ENCODE data around the gene C8G. TPM values are rescaled to one million over a fixed set of nuclear protein-coding genes. Genes with fewer than 3 reads are reported as not detected.

The C8G gene
- total RNA-seq, 4 donors from 2014 or later = 1.7 to 5.2 TPM; not detected in 2

DNA sequence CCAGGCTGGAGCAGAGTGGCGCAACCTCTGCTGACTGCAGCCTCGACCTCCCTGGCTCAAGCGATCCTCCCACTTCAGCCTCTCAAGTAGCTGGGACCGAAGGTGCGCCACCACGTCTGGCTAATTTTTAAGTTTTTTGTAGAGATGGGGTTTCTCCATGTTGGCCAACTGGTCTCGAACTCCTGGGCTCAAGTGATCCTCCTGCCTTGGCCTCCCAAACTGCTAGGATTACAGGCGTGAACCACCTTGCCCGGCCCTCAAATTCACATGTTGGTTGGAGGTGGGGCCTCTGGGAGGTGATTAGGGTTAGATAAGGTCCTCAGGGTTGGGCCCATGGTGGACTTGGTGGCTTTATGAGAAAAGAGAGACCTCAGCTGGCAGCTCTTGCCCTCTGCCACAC lies 17.1 kb downstream of the C8G start:
- ATAC-seq (no peak), DNase-seq (no peak)
- no peaks in the 10 kb centered on the region for H3K9me3 ChIP-seq
- peaks cover 0 to 6% (median 0%) of the 10 kb centered on the region in 3 donors for H3K27me3 ChIP-seq
- H3K4me1 ChIP-seq = no peaks in the 10 kb centered on the region
- no peak overlapping the region for H3K4me3 ChIP-seq
- no peak overlapping the region for H3K27ac ChIP-seq
- TF ChIP-seq, protein P1, sequence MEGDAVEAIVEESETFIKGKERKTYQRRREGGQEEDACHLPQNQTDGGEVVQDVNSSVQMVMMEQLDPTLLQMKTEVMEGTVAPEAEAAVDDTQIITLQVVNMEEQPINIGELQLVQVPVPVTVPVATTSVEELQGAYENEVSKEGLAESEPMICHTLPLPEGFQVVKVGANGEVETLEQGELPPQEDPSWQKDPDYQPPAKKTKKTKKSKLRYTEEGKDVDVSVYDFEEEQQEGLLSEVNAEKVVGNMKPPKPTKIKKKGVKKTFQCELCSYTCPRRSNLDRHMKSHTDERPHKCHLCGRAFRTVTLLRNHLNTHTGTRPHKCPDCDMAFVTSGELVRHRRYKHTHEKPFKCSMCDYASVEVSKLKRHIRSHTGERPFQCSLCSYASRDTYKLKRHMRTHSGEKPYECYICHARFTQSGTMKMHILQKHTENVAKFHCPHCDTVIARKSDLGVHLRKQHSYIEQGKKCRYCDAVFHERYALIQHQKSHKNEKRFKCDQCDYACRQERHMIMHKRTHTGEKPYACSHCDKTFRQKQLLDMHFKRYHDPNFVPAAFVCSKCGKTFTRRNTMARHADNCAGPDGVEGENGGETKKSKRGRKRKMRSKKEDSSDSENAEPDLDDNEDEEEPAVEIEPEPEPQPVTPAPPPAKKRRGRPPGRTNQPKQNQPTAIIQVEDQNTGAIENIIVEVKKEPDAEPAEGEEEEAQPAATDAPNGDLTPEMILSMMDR (IDR thresholded peaks at IDR 0.05 in 4 of 5, conservative IDR thresholded peaks at IDR 0.05 in 1 of 5) = no peak
- TF ChIP-seq POLR2A (IDR thresholded peaks at IDR 0.05) = no peak
- intact Hi-C loops (cut with DNase I; ENCODE audit: low total_unique reads) = no loop called here
- no peaks in the 10 kb centered on the region for H3K36me3 ChIP-seq
- in situ Hi-C loops (cut with MboI; ENCODE audit: low sequenced_read_pairs in 4 of 4) = no loop called here

DNA sequence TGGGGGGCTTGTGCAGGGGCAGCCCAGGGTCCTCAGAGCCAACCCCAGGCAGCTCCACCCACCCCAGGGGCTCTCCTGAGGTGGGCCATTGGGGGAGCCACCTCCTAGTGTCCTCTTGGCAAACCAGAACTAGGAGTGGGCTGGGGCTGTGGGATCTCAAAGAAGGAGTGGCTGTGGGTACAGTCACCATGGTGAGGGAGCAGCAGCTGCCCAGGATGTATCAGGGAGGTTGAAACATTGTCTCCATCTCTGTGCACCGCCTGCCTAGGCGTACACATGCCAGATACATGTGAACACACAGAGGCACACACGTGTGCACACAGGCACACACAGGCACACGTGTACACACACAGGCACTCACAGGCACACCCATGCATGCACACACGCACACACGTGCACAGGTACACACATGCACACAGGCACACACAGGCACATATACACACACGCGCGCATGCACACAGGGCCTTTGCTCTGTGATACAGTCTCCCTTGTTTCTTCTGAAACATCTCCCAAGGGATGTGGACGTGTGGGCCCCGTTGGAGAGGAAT lies 17.7 kb downstream of the C8G start:
- Histone ChIP-seq H3K4me1 (no peaks in the 10 kb centered on the region), H3K36me3 (no peaks in the 10 kb centered on the region), H3K27ac (no peak overlapping the region), H3K27me3 (peaks cover 0 to 6% (median 0%) of the 10 kb centered on the region in 3 donors), H3K4me3 (no peak overlapping the region), H3K9me3 (no peaks in the 10 kb centered on the region)
- TF ChIP-seq, protein P1 (IDR thresholded peaks at IDR 0.05 in 4 of 5, conservative IDR thresholded peaks at IDR 0.05 in 1 of 5) = no peak
- no peak for TF ChIP-seq POLR2A (IDR thresholded peaks at IDR 0.05)
- DNase-seq (no peak), ATAC-seq (no peak)
- in situ Hi-C loops (cut with MboI; ENCODE audit: low sequenced_read_pairs in 4 of 4) = no loop called here
- intact Hi-C loops (cut with DNase I; ENCODE audit: low total_unique reads) = no loop called here

DNA sequence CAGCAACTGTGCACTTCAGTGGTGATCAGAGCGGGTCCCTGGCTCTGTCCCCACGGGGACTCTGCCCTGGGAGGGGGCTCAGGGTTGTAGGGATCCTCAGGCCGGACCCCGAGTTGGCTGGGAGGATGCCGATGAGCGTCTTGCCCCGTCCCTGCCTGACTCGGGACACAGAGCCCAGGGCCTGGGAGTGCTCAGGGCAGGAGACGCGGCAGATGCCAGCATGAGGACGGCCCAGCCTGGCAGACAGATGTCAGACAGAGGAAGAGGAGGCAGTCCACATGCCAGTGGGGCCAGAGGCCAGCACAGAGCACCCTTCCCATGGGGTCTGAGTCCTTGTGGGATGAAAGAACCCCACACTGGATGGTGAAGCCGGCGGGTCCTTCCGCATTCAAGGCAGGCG lies 18.3 kb downstream of the C8G start:
- no peak for TF ChIP-seq POLR2A (IDR thresholded peaks at IDR 0.05)
- TF ChIP-seq, protein P1 (IDR thresholded peaks at IDR 0.05 in 4 of 5, conservative IDR thresholded peaks at IDR 0.05 in 1 of 5) = no peak
- H3K4me3 ChIP-seq = no peak overlapping the region
- in situ Hi-C loops (cut with MboI; ENCODE audit: low sequenced_read_pairs in 4 of 4) = no loop called here
- no peak for ATAC-seq
- no peak overlapping the region for H3K27ac ChIP-seq
- no peak for DNase-seq
- H3K4me1 ChIP-seq = no peaks in the 10 kb centered on the region
- H3K27me3 ChIP-seq = peaks cover 0 to 6% (median 0%) of the 10 kb centered on the region in 3 donors
- no peaks in the 10 kb centered on the region for H3K36me3 ChIP-seq
- intact Hi-C loops (cut with DNase I; ENCODE audit: low total_unique reads) = no loop called here
- H3K9me3 ChIP-seq = no peaks in the 10 kb centered on the region

DNA sequence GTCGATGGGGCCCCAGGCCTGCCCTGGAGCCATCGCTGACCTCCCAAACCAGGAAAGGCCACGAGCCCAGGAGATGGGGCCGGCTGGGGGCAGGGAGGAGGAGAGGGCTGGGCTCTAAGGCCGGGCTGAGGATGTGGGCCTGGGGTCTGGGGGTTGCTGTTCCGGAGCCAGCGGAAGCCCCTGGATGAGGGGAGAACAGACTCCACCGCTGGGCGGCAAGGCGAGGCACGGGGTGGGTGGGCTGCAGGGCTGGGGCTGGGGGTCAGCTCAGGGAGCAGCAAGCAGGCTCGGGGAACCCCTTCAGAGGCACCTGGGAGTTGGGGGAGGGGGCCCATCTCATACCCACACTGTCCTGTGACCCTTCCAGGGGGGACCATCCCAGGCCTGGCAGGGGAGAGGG lies 18.7 kb downstream of the C8G start:
- TF ChIP-seq, protein P1 (IDR thresholded peaks at IDR 0.05 in 4 of 5, conservative IDR thresholded peaks at IDR 0.05 in 1 of 5) = no peak
- TF ChIP-seq POLR2A (IDR thresholded peaks at IDR 0.05) = no peak
- H3K4me1 ChIP-seq = no peaks in the 10 kb centered on the region
- no peaks in the 10 kb centered on the region for H3K36me3 ChIP-seq
- no peaks in the 10 kb centered on the region for H3K9me3 ChIP-seq
- no peak overlapping the region for H3K4me3 ChIP-seq
- in situ Hi-C loops (cut with MboI; ENCODE audit: low sequenced_read_pairs in 4 of 4) (no loop called here), intact Hi-C loops (cut with DNase I; ENCODE audit: low total_unique reads) (no loop called here)
- H3K27me3 ChIP-seq = peaks cover 0 to 6% (median 0%) of the 10 kb centered on the region in 3 donors
- ATAC-seq = no peak
- no peak overlapping the region for H3K27ac ChIP-seq
- DNase-seq = no peak

DNA sequence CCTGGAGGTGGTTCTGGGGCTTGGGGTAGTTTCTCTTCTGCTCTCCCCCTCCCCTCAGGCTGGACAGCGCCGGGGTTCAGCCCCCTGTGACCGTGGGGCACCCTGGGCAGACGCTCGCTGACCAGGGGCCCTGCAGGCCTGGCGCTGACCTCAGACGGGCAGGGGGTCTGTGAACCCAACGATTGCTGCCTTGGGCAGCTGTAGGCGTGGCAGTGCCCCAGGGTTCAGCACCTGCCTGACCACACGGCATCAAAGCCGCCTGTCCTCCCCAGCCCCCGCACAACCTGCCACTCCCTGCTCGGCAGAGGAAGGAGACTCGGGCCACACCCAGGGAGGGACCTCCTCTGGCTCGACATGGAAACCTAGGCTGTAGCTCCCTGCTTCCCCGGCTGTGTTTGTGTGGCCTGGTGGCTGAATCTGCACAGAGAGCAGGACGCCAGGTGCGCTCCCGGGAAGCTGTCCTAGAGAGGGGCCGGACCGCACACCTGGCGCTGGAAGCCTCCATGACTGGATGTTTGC lies 19.2 kb downstream of the C8G start:
- TF ChIP-seq, protein P1 (IDR thresholded peaks at IDR 0.05 in 4 of 5, conservative IDR thresholded peaks at IDR 0.05 in 1 of 5) = no peak
- TF ChIP-seq POLR2A (IDR thresholded peaks at IDR 0.05) = no peak
- no peak overlapping the region for H3K27ac ChIP-seq
- H3K9me3 ChIP-seq = no peaks in the 10 kb centered on the region
- H3K27me3 ChIP-seq = peaks cover 0 to 6% (median 0%) of the 10 kb centered on the region in 3 donors
- in situ Hi-C loops (cut with MboI; ENCODE audit: low sequenced_read_pairs in 4 of 4) = no loop called here
- ATAC-seq = no peak
- intact Hi-C loops (cut with DNase I; ENCODE audit: low total_unique reads) = no loop called here
- H3K4me1 ChIP-seq = no peaks in the 10 kb centered on the region
- no peak overlapping the region for H3K4me3 ChIP-seq
- DNase-seq = no peak
- H3K36me3 ChIP-seq = no peaks in the 10 kb centered on the region
